HCT116 (cell line): Measurements from ENCODE around the gene EGF. TPM values are rescaled to one million over a fixed set of nuclear protein-coding genes. Genes with fewer than 3 reads are reported as not detected.

Experiments
- ATAC-seq: fragments of 200-7000 bp; cut with Tn5 transposase; 2 replicates; pipeline ENCODE4 v1.9.1; 2020; ENCODE audit warnings: mild to moderate bottlenecking, moderate library complexity
- BruUV-seq: library from RNA; stranded (reverse); fragments of 400-500 nt; replicated peaks from 2 replicates; lab custom pipeline; 2021; lab: Mats Ljungman, UMichigan
- CTCF ChIA-PET: fragments of 300-600 bp; sonication (Branson Sonifier 250); formaldehyde crosslinking; loops from one replicate; lab custom pipeline; 2021; ENCODE audit warnings: antibody characterized with exemption; lab: Charles Lee
- POLR2A ChIA-PET: fragments of 300-600, 350-600 bp; sonication (Branson Sonifier 250); formaldehyde crosslinking; loops from one replicate; lab custom pipeline; 2021; ENCODE audit warnings: antibody characterized with exemption; lab: Charles Lee
- RAD21 ChIA-PET, 2 experiments: fragments of 300-600 bp; sonication (Branson Sonifier 250); formaldehyde crosslinking; loops; one replicate each; lab custom pipeline; 2023; ENCODE audit warnings: low total read pairs in 2 of 2; ENCODE audit not compliant: uncharacterized antibody in 2 of 2, unreplicated experiment in 2 of 2, low non-redundant PET in 1 of 2; lab: Charles Lee
- DNase-seq: peaks from one replicate; pipeline ENCODE4 v3.0.0-alpha.2; 2010; ENCODE audit warnings: low read depth, low spot score
- H2AFZ ChIP-seq: fragments of 200-600 bp; shearing (Covaris generic), sonication (generic); 2 replicates; pipeline ENCODE4 v1.6.1; 2017; ENCODE audit warnings: low read depth, mixed run types, mixed read lengths, antibody characterized with exemption, low read length; ENCODE audit not compliant: poor library complexity, severe bottlenecking
- H3K27ac ChIP-seq: 2 replicates; pipeline ENCODE4 v1.5.1; 2012; ENCODE audit warnings: low read depth, low read length
- H3K27me3 ChIP-seq: fragments of 200-600 bp; sonication (generic); 2 replicates; pipeline ENCODE4 v1.6.1; 2016; ENCODE audit warnings: mixed run types, low read length, mixed read lengths; ENCODE audit not compliant: insufficient read depth
- H3K36me3 ChIP-seq, 2 experiments: fragments of 200-500 bp in 1 of 2; fragments of 200-600 bp in 1 of 2; sonication (Bioruptor generic) in 1 of 2; sonication (generic) in 1 of 2; 2 replicates each; pipeline versions ENCODE4 v1.5.1 to v1.6.1; 2014 to 2016; ENCODE audit warnings: low read length in 2 of 2, inconsistent platforms in 1 of 2, mixed read lengths in 1 of 2, mixed run types in 1 of 2; ENCODE audit not compliant: insufficient read depth in 2 of 2, control insufficient read depth in 1 of 2
- H3K4me1 ChIP-seq, 2 experiments: fragments of 200-600 bp in 1 of 2; sonication (generic) in 1 of 2; 2 replicates each; pipeline versions ENCODE4 v1.5.1 to v1.6.1; 2012 to 2017; ENCODE audit warnings: low read length in 2 of 2, inconsistent platforms in 1 of 2, mild to moderate bottlenecking in 1 of 2, mixed read lengths in 1 of 2, mixed run types in 1 of 2, moderate library complexity in 1 of 2; ENCODE audit not compliant: insufficient read depth in 2 of 2, control insufficient read depth in 1 of 2
- H3K4me2 ChIP-seq: fragments of 200-600 bp; sonication (generic); 2 replicates; pipeline ENCODE4 v1.6.1; 2017; ENCODE audit warnings: mixed run types, low read length, mixed read lengths
- H3K4me3 ChIP-seq, 2 experiments: fragments of 200-600 bp in 1 of 2; sonication (generic) in 1 of 2; replicated peaks in 1 of 2; 2 replicates each; pipeline ENCODE4 v1.5.1; 2011 to 2016; ENCODE audit warnings: low read length in 2 of 2, control low read depth in 1 of 2, low read depth in 1 of 2, mild to moderate bottlenecking in 1 of 2, mixed read lengths in 1 of 2, mixed run types in 1 of 2
- H3K79me2 ChIP-seq: fragments of 200-600 bp; sonication (generic); 2 replicates; pipeline ENCODE4 v1.6.1; 2017; ENCODE audit warnings: mild to moderate bottlenecking, mixed run types, low read length, moderate library complexity, mixed read lengths; ENCODE audit not compliant: insufficient read depth
- H3K9ac ChIP-seq: fragments of 200-600 bp; sonication (generic); 2 replicates; pipeline ENCODE4 v1.6.1; 2016; ENCODE audit warnings: low read length, mixed read lengths
- H3K9me2 ChIP-seq: fragments of 200-600 bp; sonication (generic), shearing (Covaris generic); 2 replicates; pipeline ENCODE4 v1.6.1; 2017; ENCODE audit warnings: mixed run types, mild to moderate bottlenecking, moderate library complexity; ENCODE audit not compliant: insufficient read depth
- H3K9me3 ChIP-seq, 2 experiments: fragments of 200-500 bp in 1 of 2; fragments of 200-600 bp in 1 of 2; sonication (Bioruptor generic) in 1 of 2; sonication (generic) in 1 of 2; 2 replicates each; pipeline ENCODE4 v1.6.1; 2014 to 2017; ENCODE audit warnings: low read length in 2 of 2, mixed read lengths in 2 of 2, inconsistent platforms in 1 of 2, low read depth in 1 of 2, mild to moderate bottlenecking in 1 of 2, mixed run types in 1 of 2, moderate library complexity in 1 of 2; ENCODE audit not compliant: control insufficient read depth in 1 of 2, insufficient read depth in 1 of 2
- H4K20me1 ChIP-seq: fragments of 200-600 bp; sonication (generic), shearing (Covaris generic); 2 replicates; pipeline ENCODE4 v1.6.1; 2017; ENCODE audit warnings: mixed run types, mild to moderate bottlenecking, moderate library complexity; ENCODE audit not compliant: insufficient read depth
- ATF3 ChIP-seq: IDR thresholded peaks from 2 replicates; pipeline ENCODE4 v1.6.1; 2012
- CBX3 ChIP-seq: IDR thresholded peaks from 2 replicates; pipeline ENCODE4 v1.6.1; 2012; ENCODE audit warnings: low read depth
- CTCF ChIP-seq, 3 experiments: fragments of 200-600 bp in 1 of 3; sonication (generic) in 1 of 3; IDR thresholded peaks in 2 of 3; conservative IDR thresholded peaks in 1 of 3; 2 replicates each; pipeline ENCODE4 v1.5.1; 2012 to 2017; ENCODE audit warnings: low read depth in 2 of 3, low read length in 2 of 3, antibody characterized with exemption in 1 of 3, borderline replicate concordance in 1 of 3, control low read depth in 1 of 3, mild to moderate bottlenecking in 1 of 3, mixed read lengths in 1 of 3, mixed run types in 1 of 3, moderate library complexity in 1 of 3; ENCODE audit not compliant: insufficient read depth in 1 of 3
- EGR1 ChIP-seq: IDR thresholded peaks from 2 replicates; pipeline ENCODE4 v1.6.1; 2012; ENCODE audit warnings: low read depth
- EZH2 ChIP-seq: fragments of 200-600 bp; sonication (generic); IDR thresholded peaks from 2 replicates; pipeline ENCODE4 v1.6.1; 2017; ENCODE audit warnings: antibody characterized with exemption, mixed run types
- FOSL1 ChIP-seq: IDR thresholded peaks from 2 replicates; pipeline ENCODE4 v1.6.1; 2012; ENCODE audit warnings: low read depth
- JUND ChIP-seq: IDR thresholded peaks from 2 replicates; pipeline ENCODE4 v1.6.1; 2012
- POLR2A ChIP-seq: IDR thresholded peaks from 2 replicates; pipeline ENCODE4 v1.7.0; 2011; ENCODE audit warnings: borderline replicate concordance; ENCODE audit not compliant: insufficient read depth, insufficient read length; ENCODE audit errors: extremely low read depth
- POLR2AphosphoS5 ChIP-seq: IDR thresholded peaks from 2 replicates; pipeline ENCODE4 v1.6.1; 2011; ENCODE audit warnings: mild to moderate bottlenecking, low read depth, low read length, moderate library complexity
- RAD21 ChIP-seq: IDR thresholded peaks from 2 replicates; pipeline ENCODE4 v1.6.1; 2012; ENCODE audit warnings: low read depth, mild to moderate bottlenecking
- SIN3A ChIP-seq: IDR thresholded peaks from 2 replicates; pipeline ENCODE4 v1.6.1; 2012; ENCODE audit warnings: low read depth
- SP1 ChIP-seq: IDR thresholded peaks from 2 replicates; pipeline ENCODE4 v1.6.1; 2012; ENCODE audit warnings: low read depth
- SRF ChIP-seq: IDR thresholded peaks from 2 replicates; pipeline ENCODE4 v1.6.1; 2012; ENCODE audit warnings: low read depth
- TCF7L2 ChIP-seq: IDR thresholded peaks from 2 replicates; pipeline ENCODE4 v1.7.0; 2011; ENCODE audit warnings: borderline replicate concordance, inconsistent platforms; ENCODE audit not compliant: insufficient read depth, insufficient read length; ENCODE audit errors: extremely low read depth
- YY1 ChIP-seq: IDR thresholded peaks from 2 replicates; pipeline ENCODE4 v1.6.1; 2011; ENCODE audit warnings: low read length, low read depth, moderate library complexity, mild to moderate bottlenecking; ENCODE audit not compliant: insufficient replicate concordance; ENCODE audit errors: extremely low read depth
- ZBTB33 ChIP-seq: IDR thresholded peaks from 2 replicates; pipeline ENCODE4 v1.6.1; 2011; ENCODE audit warnings: mild to moderate bottlenecking, low read length, moderate library complexity; ENCODE audit not compliant: insufficient replicate concordance; ENCODE audit errors: extremely low read depth
- ZFX ChIP-seq: fragments of 450-650 bp; IDR thresholded peaks from 2 replicates; pipeline ENCODE4 v1.6.1; 2017
- intact Hi-C: fragments of 100-400 bp; cut with micrococcal nuclease; formaldehyde crosslinking; loops from 2 replicates; pipeline ENCODE4 v1.10.0; 2022
- total RNA-seq: library from RNA; stranded (reverse); gene quantifications from one replicate; pipeline ENCODE4 v1.2.1, GENCODE V29; 2021; ENCODE audit not compliant: unreplicated experiment

The EGF gene
- total RNA-seq, 1 experiment from 2014 or later = 0.57 TPM

GRCh38 chr4:109870061-109870460 is 42.6 kb upstream of the EGF start:
- Histone ChIP-seq H3K27ac (no peak overlapping the region), H3K27me3 (no peaks in the 10 kb centered on the region), H3K4me3 (no peak overlapping the region), H4K20me1 (no peaks in the 10 kb centered on the region), H3K4me2 (no peak overlapping the region), H3K36me3 (no peaks in the 10 kb centered on the region), H3K9ac (no peak overlapping the region), H3K9me3 (no peaks in the 10 kb centered on the region), H3K79me2 (no peaks in the 10 kb centered on the region), H3K9me2 (no peaks in the 10 kb centered on the region), H2AFZ (no peak overlapping the region), H3K4me1 (no peaks in the 10 kb centered on the region)
- no TSS peak for BruUV-seq
- ChIA-PET CTCF (no interaction called here), RAD21 (no interaction called here), POLR2A (no interaction called here)
- TF ChIP-seq ATF3 = no peak
- DNase-seq = no peak
- intact Hi-C loops = no loop called here
- no peak for ATAC-seq

- TF ChIP-seq POLR2AphosphoS5 = no peak
- no peak for TF ChIP-seq EGR1
- TF ChIP-seq CBX3 = no peak
- TF ChIP-seq ZBTB33 = no peak
- TF ChIP-seq POLR2A = no peak
- TF ChIP-seq SRF = no peak
- no peak for TF ChIP-seq CTCF (IDR thresholded peaks at IDR 0.05 in 2 of 3, conservative IDR thresholded peaks at IDR 0.05 in 1 of 3; ENCODE audit: borderline replicate concordance in 1 of 3, insufficient read depth in 1 of 3, low read depth in 2 of 3, low read length in 2 of 3)
- TF ChIP-seq YY1 = no peak
- no peak for TF ChIP-seq TCF7L2
- no peak for TF ChIP-seq SP1
- no peak for TF ChIP-seq FOSL1
- no peak for TF ChIP-seq JUND
- no peak for TF ChIP-seq ZFX
- no peak for TF ChIP-seq SIN3A
- no peak for TF ChIP-seq ATF3
- no peak for TF ChIP-seq EZH2
- no peak for TF ChIP-seq RAD21
These were observed 40.6 kb upstream of the EGF start for GRCh38 chr4:109872065-109872464.

More at GRCh38 chr4:109872065-109872464, 40.6 kb upstream of the EGF start:
- DNase-seq = no peak
- H3K9me3 ChIP-seq = no peaks in the 10 kb centered on the region
- H3K9ac ChIP-seq = no peak overlapping the region
- H3K79me2 ChIP-seq = no peaks in the 10 kb centered on the region
- ChIA-PET CTCF (no interaction called here), POLR2A (no interaction called here), RAD21 (no interaction called here)
- no peak for ATAC-seq
- intact Hi-C loops = no loop called here
- no peak overlapping the region for H3K4me2 ChIP-seq
- no peak overlapping the region for H2AFZ ChIP-seq
- H3K9me2 ChIP-seq = no peaks in the 10 kb centered on the region
- H3K27me3 ChIP-seq = no peaks in the 10 kb centered on the region
- no peaks in the 10 kb centered on the region for H3K36me3 ChIP-seq
- no TSS peak for BruUV-seq
- H3K4me3 ChIP-seq = no peak overlapping the region
- H3K4me1 ChIP-seq = no peaks in the 10 kb centered on the region
- H3K27ac ChIP-seq = no peak overlapping the region
- no peaks in the 10 kb centered on the region for H4K20me1 ChIP-seq
